Liver (tissue), 9 donors: Measurements from ENCODE around the gene SLA2. TPM values are rescaled to one million over a fixed set of nuclear protein-coding genes. Genes with fewer than 3 reads are reported as not detected.

Experiments used
- DNase-seq: peaks from one replicate; pipeline ENCODE4 v3.0.0-alpha.2; 2017; ENCODE audit warnings: low spot score
- H3K27ac ChIP-seq, 2 donors: one replicate each; pipeline ENCODE4 v1.7.0; 2013; ENCODE audit warnings: inconsistent platforms in 2 of 2, low read length in 2 of 2, control low read depth in 1 of 2, low read depth in 1 of 2, mild to moderate bottlenecking in 1 of 2
- H3K27me3 ChIP-seq, 4 donors: one replicate each; pipeline versions ENCODE4 v1.6.1 to v1.7.0; 2013; ENCODE audit warnings: low read length in 3 of 4, inconsistent platforms in 1 of 4, mild to moderate bottlenecking in 1 of 4, moderate library complexity in 1 of 4; ENCODE audit not compliant: control insufficient read depth in 4 of 4, insufficient read depth in 4 of 4
- H3K36me3 ChIP-seq, 4 donors: one replicate each; pipeline versions ENCODE4 v1.6.1 to v1.7.0; 2013; ENCODE audit warnings: low read length in 3 of 4, mild to moderate bottlenecking in 3 of 4, low read depth in 1 of 4, moderate library complexity in 1 of 4; ENCODE audit not compliant: control insufficient read depth in 4 of 4, insufficient read depth in 3 of 4
- H3K4me1 ChIP-seq, 4 donors: one replicate each; pipeline versions ENCODE4 v1.6.1 to v1.7.0; 2013; ENCODE audit warnings: low read length in 3 of 4, mild to moderate bottlenecking in 3 of 4, moderate library complexity in 1 of 4; ENCODE audit not compliant: control insufficient read depth in 4 of 4, insufficient read depth in 4 of 4
- H3K4me3 ChIP-seq, 3 donors: one replicate each; pipeline versions ENCODE4 v1.6.1 to v1.7.0; 2013; ENCODE audit warnings: low read length in 3 of 3, control low read depth in 1 of 3, low read depth in 1 of 3, mild to moderate bottlenecking in 1 of 3
- H3K9ac ChIP-seq, 2 donors: one replicate each; pipeline ENCODE4 v1.7.0; 2013; ENCODE audit warnings: low read length in 2 of 2, mild to moderate bottlenecking in 2 of 2, moderate library complexity in 2 of 2, control low read depth in 1 of 2, low read depth in 1 of 2
- H3K9me3 ChIP-seq, 4 donors: one replicate each; pipeline versions ENCODE4 v1.6.1 to v1.7.0; 2013; ENCODE audit warnings: low read length in 3 of 4; ENCODE audit not compliant: control insufficient read depth in 4 of 4
- EGR1 ChIP-seq, 2 donors: IDR thresholded peaks; 2 replicates each; pipeline ENCODE4 v1.6.1; 2016 to 2018; ENCODE audit warnings: antibody characterized with exemption in 2 of 2, low read depth in 2 of 2
- FOXA2 ChIP-seq: IDR thresholded peaks from 2 replicates; pipeline ENCODE4 v1.6.1; 2016; ENCODE audit warnings: antibody characterized with exemption
- GABPA ChIP-seq, 2 donors: IDR thresholded peaks in 1 of 2; conservative IDR thresholded peaks in 1 of 2; 2 replicates each; pipeline ENCODE4 v1.6.1; 2016; ENCODE audit warnings: antibody characterized with exemption in 2 of 2, mild to moderate bottlenecking in 1 of 2, moderate library complexity in 1 of 2
- HNF4A ChIP-seq, 2 donors: conservative IDR thresholded peaks; 2 replicates each; pipeline ENCODE4 v1.6.1; 2016; ENCODE audit warnings: antibody characterized with exemption in 2 of 2, mild to moderate bottlenecking in 2 of 2
- JUND ChIP-seq, 2 donors: IDR thresholded peaks; 2 replicates each; pipeline ENCODE4 v1.6.1; 2016; ENCODE audit warnings: antibody characterized with exemption in 2 of 2
- RXRA ChIP-seq, 2 donors: IDR thresholded peaks; 2 replicates each; pipeline ENCODE4 v1.6.1; 2017 to 2018; ENCODE audit warnings: antibody characterized with exemption in 2 of 2, mild to moderate bottlenecking in 1 of 2
- SP1 ChIP-seq: IDR thresholded peaks from 2 replicates; pipeline ENCODE4 v1.6.1; 2018; ENCODE audit warnings: antibody characterized with exemption, mild to moderate bottlenecking
- YY1 ChIP-seq: IDR thresholded peaks from 2 replicates; pipeline ENCODE4 v1.6.1; 2016; ENCODE audit warnings: antibody characterized with exemption, mild to moderate bottlenecking
- WGBS: extraction: QIAGEN DNeasy Blood & Tissue Kit; methylation state at CpG from one replicate; pipeline ENCODE4 v1.1.7; 2013; 5-methylcytosine and 5-hydroxymethylcytosine counted together
- polyA plus RNA-seq, 2 donors: library from polyadenylated mRNA; stranded (reverse) in 1 of 2; unstranded in 1 of 2; fragments of 200-250 nt in 1 of 2; fragments of >200 nt in 1 of 2; fragmentation: Nextera tagmentation in 1 of 2; extraction: Ambion mirVana in 1 of 2; gene quantifications; one replicate each; pipeline versions ENCODE4 v1.2.1 to v1.2.3, GENCODE V29; 2013 to 2015
- total RNA-seq, 2 donors: library from RNA; depleted of rRNA; stranded (reverse); fragments of >200 nt; gene quantifications; one replicate each; pipeline ENCODE4 v1.2.3, GENCODE V29; 2014
- TF ChIP-seq, protein P1 (sequence below): fragments of 150-350 bp; IDR thresholded peaks from 2 replicates; pipeline ENCODE4 v1.5.1; 2017; ENCODE audit warnings: improper control_type of control experiment, low read depth, low read length; ENCODE audit not compliant: missing input control
- TF ChIP-seq, protein P2 (sequence below): IDR thresholded peaks from 2 replicates; pipeline ENCODE4 v1.6.1; 2016; ENCODE audit warnings: antibody characterized with exemption
- TF ChIP-seq, protein P3 (sequence below): IDR thresholded peaks from 2 replicates; pipeline ENCODE4 v1.6.1; 2016; ENCODE audit warnings: antibody characterized with exemption
- TF ChIP-seq, protein P4 (sequence below): IDR thresholded peaks from 2 replicates; pipeline ENCODE4 v1.6.1; 2016; ENCODE audit warnings: antibody characterized with exemption
- donor health status: healthy.
- donor health status: healthy.
- donor health status: healthy.
- donor health status: healthy.
- donor health status: healthy.

SLA2 gene
- total and polyA plus RNA-seq, 4 donors = 0.18 to 1.6 (median 0.41) TPM

DNA sequence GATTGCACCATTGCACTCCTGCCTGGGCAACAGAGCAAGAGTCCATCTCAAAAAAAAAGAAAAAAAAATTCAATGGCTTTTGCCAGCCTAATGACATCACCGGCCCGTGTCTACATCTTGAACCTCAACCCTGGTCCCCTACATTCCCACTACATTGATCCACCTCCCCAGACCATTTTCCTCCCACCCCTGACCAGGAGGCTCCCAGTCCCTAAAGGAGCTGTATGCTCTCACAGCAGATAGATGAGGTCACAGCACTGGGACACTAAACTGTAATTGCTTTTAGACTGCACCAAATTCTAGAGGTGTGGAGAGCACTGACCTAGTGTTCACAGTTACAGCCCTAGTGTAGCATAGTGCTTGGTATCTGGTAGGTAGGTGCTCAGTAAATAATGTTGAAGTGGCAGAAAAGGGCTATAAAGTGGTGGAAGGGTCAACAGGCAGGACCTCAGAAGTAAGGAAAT is 61.9 kb downstream of the SLA2 start:
- H3K9ac ChIP-seq = no peak overlapping the region
- H3K9me3 ChIP-seq = no peaks in the 10 kb centered on the region
- H3K27me3 ChIP-seq = no peaks in the 10 kb centered on the region
- no peak for DNase-seq
- 58% methylated on average over 2 of the region's 2 CpGs for WGBS
- no peak overlapping the region for H3K27ac ChIP-seq
- no peaks in the 10 kb centered on the region for H3K4me1 ChIP-seq
- peaks cover 8 to 27% (median 17%) of the 10 kb centered on the region in 4 donors for H3K36me3 ChIP-seq
- TF ChIP-seq HNF4A (conservative IDR thresholded peaks at IDR 0.05) (peak; percentile 58 to 65), SP1 (no peak), RXRA (IDR thresholded peaks at IDR 0.05) (peak in 1 of 2 donors; percentile 15)
- no peak overlapping the region for H3K4me3 ChIP-seq

DNA sequence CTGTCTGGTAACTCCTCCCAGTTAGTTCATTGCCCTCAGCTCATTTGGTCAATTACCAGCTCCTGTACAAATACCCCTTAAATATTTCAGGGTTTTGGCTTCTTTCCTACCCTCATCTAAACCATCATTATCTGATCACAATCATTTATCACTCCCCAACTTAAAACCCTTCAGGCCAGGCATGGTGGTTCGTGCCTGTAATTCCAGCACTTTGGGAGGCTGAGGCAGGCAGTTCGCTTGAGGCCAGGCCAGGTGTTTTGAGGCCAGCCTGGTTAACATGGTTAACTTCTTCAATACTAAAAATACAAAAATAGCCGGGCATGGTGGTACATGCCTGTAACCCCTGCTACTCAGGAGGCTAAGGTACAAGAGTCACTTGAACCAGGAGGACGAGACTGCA is 63.2 kb downstream of the SLA2 start:
- Histone ChIP-seq H3K27ac (no peak overlapping the region), H3K4me3 (no peak overlapping the region), H3K9me3 (no peaks in the 10 kb centered on the region), H3K9ac (no peak overlapping the region), H3K36me3 (peaks cover 8 to 23% (median 16%) of the 10 kb centered on the region in 4 donors), H3K4me1 (no peaks in the 10 kb centered on the region), H3K27me3 (no peaks in the 10 kb centered on the region)
- no peak for DNase-seq
- WGBS = 96% methylated on average over 4 of the region's 4 CpGs
- TF ChIP-seq EGR1 (IDR thresholded peaks at IDR 0.05; ENCODE audit: low read depth in 2 of 2) = no peak
- TF ChIP-seq, protein P1, sequence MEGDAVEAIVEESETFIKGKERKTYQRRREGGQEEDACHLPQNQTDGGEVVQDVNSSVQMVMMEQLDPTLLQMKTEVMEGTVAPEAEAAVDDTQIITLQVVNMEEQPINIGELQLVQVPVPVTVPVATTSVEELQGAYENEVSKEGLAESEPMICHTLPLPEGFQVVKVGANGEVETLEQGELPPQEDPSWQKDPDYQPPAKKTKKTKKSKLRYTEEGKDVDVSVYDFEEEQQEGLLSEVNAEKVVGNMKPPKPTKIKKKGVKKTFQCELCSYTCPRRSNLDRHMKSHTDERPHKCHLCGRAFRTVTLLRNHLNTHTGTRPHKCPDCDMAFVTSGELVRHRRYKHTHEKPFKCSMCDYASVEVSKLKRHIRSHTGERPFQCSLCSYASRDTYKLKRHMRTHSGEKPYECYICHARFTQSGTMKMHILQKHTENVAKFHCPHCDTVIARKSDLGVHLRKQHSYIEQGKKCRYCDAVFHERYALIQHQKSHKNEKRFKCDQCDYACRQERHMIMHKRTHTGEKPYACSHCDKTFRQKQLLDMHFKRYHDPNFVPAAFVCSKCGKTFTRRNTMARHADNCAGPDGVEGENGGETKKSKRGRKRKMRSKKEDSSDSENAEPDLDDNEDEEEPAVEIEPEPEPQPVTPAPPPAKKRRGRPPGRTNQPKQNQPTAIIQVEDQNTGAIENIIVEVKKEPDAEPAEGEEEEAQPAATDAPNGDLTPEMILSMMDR = no peak

DNA sequence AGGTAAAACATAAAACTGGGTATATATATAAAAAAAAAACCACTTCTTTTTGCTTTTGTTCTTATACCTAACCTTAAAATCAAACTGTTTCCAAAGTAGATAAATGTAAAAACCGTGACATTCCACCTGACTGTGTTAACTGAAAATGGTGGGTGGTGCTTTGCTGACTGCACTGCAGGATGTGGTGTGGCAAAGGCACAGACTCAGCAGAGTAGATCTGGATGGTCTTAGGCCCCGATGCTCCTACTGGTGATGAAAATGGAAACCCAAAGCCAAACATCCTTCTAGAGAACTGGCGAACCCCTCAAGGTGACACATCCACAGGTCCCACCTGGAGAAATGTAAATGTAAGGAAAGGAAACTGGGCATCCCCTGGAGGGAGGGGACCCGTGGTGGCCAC is 63.7 kb downstream of the SLA2 start:
- DNase-seq = no peak

DNA sequence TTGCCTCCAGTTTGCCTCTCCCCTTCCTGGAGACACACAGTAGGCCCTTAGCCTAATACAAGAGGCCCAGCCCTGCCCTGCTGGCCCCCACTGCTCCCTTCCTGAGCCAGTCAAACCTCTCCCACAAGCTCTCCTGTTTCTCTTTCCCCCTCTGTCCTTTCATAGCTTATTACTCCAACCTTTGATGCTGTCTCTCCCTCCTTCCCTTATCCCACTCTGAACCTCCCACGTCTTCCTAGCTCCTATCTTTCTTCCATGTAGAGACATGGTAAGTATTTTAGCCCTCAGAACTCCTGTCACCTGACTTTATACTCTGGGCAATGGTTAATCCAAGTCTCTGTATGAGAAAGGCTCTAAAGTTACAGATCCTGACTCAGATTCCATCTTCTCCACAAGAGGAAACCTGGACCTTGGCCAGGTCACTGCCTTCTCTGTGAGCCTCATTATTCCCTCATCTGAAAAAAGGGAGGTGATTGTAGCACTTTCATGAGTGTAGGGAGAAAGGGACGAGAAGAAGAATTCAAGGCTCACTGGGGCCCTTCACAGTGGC is 65.9 kb downstream of the SLA2 start:
- H3K36me3 ChIP-seq = peaks cover 8 to 20% (median 15%) of the 10 kb centered on the region in 4 donors
- H3K9ac ChIP-seq = no peak overlapping the region
- no peak for DNase-seq
- peaks cover 5 to 11% (median 7%) of the 10 kb centered on the region in 4 donors for H3K4me1 ChIP-seq
- H3K4me3 ChIP-seq = no peak overlapping the region
- TF ChIP-seq YY1 = no peak
- no peak for TF ChIP-seq FOXA2
- TF ChIP-seq, protein P2, sequence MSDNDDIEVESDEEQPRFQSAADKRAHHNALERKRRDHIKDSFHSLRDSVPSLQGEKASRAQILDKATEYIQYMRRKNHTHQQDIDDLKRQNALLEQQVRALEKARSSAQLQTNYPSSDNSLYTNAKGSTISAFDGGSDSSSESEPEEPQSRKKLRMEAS = no peak
- TF ChIP-seq GABPA (IDR thresholded peaks at IDR 0.05 in 1 of 2, conservative IDR thresholded peaks at IDR 0.05 in 1 of 2) = no peak
- no peak for TF ChIP-seq RXRA (IDR thresholded peaks at IDR 0.05)
- TF ChIP-seq, protein P3, sequence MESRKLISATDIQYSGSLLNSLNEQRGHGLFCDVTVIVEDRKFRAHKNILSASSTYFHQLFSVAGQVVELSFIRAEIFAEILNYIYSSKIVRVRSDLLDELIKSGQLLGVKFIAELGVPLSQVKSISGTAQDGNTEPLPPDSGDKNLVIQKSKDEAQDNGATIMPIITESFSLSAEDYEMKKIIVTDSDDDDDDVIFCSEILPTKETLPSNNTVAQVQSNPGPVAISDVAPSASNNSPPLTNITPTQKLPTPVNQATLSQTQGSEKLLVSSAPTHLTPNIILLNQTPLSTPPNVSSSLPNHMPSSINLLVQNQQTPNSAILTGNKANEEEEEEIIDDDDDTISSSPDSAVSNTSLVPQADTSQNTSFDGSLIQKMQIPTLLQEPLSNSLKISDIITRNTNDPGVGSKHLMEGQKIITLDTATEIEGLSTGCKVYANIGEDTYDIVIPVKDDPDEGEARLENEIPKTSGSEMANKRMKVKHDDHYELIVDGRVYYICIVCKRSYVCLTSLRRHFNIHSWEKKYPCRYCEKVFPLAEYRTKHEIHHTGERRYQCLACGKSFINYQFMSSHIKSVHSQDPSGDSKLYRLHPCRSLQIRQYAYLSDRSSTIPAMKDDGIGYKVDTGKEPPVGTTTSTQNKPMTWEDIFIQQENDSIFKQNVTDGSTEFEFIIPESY = no peak
- no peak for TF ChIP-seq JUND (IDR thresholded peaks at IDR 0.05)
- no peaks in the 10 kb centered on the region for H3K9me3 ChIP-seq
- no peak overlapping the region for H3K27ac ChIP-seq
- 91% methylated on average over 2 of the region's 2 CpGs for WGBS
- no peaks in the 10 kb centered on the region for H3K27me3 ChIP-seq

More for the DNA sequence above, 63.7 kb downstream of the SLA2 start:
- TF ChIP-seq, protein P4, sequence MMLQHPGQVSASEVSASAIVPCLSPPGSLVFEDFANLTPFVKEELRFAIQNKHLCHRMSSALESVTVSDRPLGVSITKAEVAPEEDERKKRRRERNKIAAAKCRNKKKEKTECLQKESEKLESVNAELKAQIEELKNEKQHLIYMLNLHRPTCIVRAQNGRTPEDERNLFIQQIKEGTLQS = no peak
- 92% methylated on average over 4 of the region's 4 CpGs for WGBS
- H3K9ac ChIP-seq = no peak overlapping the region
- no peaks in the 10 kb centered on the region for H3K27me3 ChIP-seq
- H3K4me3 ChIP-seq = no peak overlapping the region
- peaks cover 8 to 22% (median 16%) of the 10 kb centered on the region in 4 donors for H3K36me3 ChIP-seq
- no peaks in the 10 kb centered on the region for H3K4me1 ChIP-seq
- H3K27ac ChIP-seq = no peak overlapping the region
- H3K9me3 ChIP-seq = no peaks in the 10 kb centered on the region
